ENCODE results near the gene EXOC6B.

GRCh38 chr2:72154386-72154975 lies 671.4 kb downstream of the EXOC6B start:
- TF ChIP-seq EP300 (IDR thresholded peaks at IDR 0.05; ENCODE audit: borderline replicate concordance in 1 of 2, low read depth in 2 of 2, low read length in 2 of 2), result no peak
- TF ChIP-seq MAX (IDR thresholded peaks at IDR 0.05), result no peak; the same call in 1 of the 2 replicates
- no peak for TF ChIP-seq JUND (IDR thresholded peaks at IDR 0.05; ENCODE audit: low read length)
- TF ChIP-seq POLR2A (IDR thresholded peaks at IDR 0.05; ENCODE audit: control extremely low read depth in 1 of 2, low read depth in 2 of 2, low read length in 2 of 2), result no peak
- no peak for TF ChIP-seq EZH2 (IDR thresholded peaks at IDR 0.05; ENCODE audit: low read depth, low read length, severe bottlenecking)
- no peak for TF ChIP-seq CTCF (IDR thresholded peaks at IDR 0.05; ENCODE audit: control extremely low read depth in 1 of 3, insufficient read depth in 1 of 3, low read depth in 1 of 3, low read length in 3 of 3)
- no peak for TF ChIP-seq YY1 (IDR thresholded peaks at IDR 0.05; ENCODE audit: low read depth, low read length)
- TF ChIP-seq JUN (IDR thresholded peaks at IDR 0.05; ENCODE audit: low read depth, low read length), result no peak
- no peak for TF ChIP-seq SUZ12 (IDR thresholded peaks at IDR 0.05; ENCODE audit: low read length)
- no peak for TF ChIP-seq ATF2 (IDR thresholded peaks at IDR 0.05; ENCODE audit: low read length)
- TF ChIP-seq CREB1 (IDR thresholded peaks at IDR 0.05), result no peak
- no peak for TF ChIP-seq SIN3A (conservative IDR thresholded peaks at IDR 0.05 in 1 of 2, IDR thresholded peaks at IDR 0.05 in 1 of 2; ENCODE audit: low read depth in 1 of 2, low read length in 2 of 2)
- no peak for TF ChIP-seq EGR1 (IDR thresholded peaks at IDR 0.05; ENCODE audit: borderline replicate concordance, low read depth, low read length)
- TF ChIP-seq RAD21 (IDR thresholded peaks at IDR 0.05 in 1 of 2, conservative IDR thresholded peaks at IDR 0.05 in 1 of 2; ENCODE audit: low read depth in 2 of 2, low read length in 2 of 2), result no peak; a peak in 1 of 4 replicates
